Left renal pelvis (tissue), 4 donors: ENCODE measurements around the gene AKAP1. TPM values are rescaled to one million over a fixed set of nuclear protein-coding genes. Genes with fewer than 3 reads are reported as not detected.
A peak's percentile ranks its signal among the peaks of the same experiment; 100 is the strongest.

Experiments used
- DNase-seq, 4 donors: peaks; one replicate each; pipeline ENCODE4 v3.0.0-alpha.2; 2013; ENCODE audit warnings: low read depth in 4 of 4, low spot score in 3 of 4
- polyA plus RNA-seq, 4 donors: library from polyadenylated mRNA; unstranded; fragments of 120-200 nt; gene quantifications; one replicate each; pipeline ENCODE4 v1.2.1, GENCODE V29; 2013; ENCODE audit not compliant: insufficient read length in 4 of 4

The AKAP1 gene
- polyA plus RNA-seq = 10 to 100 TPM; 14.8 to 35.3 (median 33.8) TPM

- peak; percentile 87 to 92 (median 90) for DNase-seq
Observed at GRCh38 chr17:57084802-57085447, at the start of gene AKAP1. Gene AKAP1, plus strand, starts transcription at chr17:57085246. Its CDS starts 20,219 bp downstream, at chr17:57105465.

GRCh38 chr17:57035971-57036481 lies 49.0 kb upstream of the AKAP1 start:
- DNase-seq = no peak

GRCh38 chr17:57037411-57037810 lies 47.6 kb upstream of the AKAP1 start:
- no peak for DNase-seq

- DNase-seq = no peak
Observed at GRCh38 chr17:57038486-57038885, 46.6 kb upstream of the AKAP1 start.

GRCh38 chr17:57040571-57040970 lies 44.5 kb upstream of the AKAP1 start:
- no peak for DNase-seq

GRCh38 chr17:57043276-57043675 lies 41.8 kb upstream of the AKAP1 start:
- DNase-seq = no peak

GRCh38 chr17:57044976-57045867 lies 39.8 kb upstream of the AKAP1 start:
- DNase-seq = no peak

GRCh38 chr17:57045868-57046704 lies 39.0 kb upstream of the AKAP1 start:
- DNase-seq = no peak

- no peak for DNase-seq
Observed at GRCh38 chr17:57046749-57047148, 38.3 kb upstream of the AKAP1 start.

GRCh38 chr17:57048096-57048495 lies 37.0 kb upstream of the AKAP1 start:
- no peak for DNase-seq

- no peak for DNase-seq
Observed at GRCh38 chr17:57050306-57050705, 34.7 kb upstream of the AKAP1 start.

- DNase-seq = no peak
Observed at GRCh38 chr17:57051886-57052361, 33.1 kb upstream of the AKAP1 start.

GRCh38 chr17:57062865-57063264 lies 22.2 kb upstream of the AKAP1 start:
- no peak for DNase-seq

- DNase-seq = no peak
Observed at GRCh38 chr17:57067162-57067561, 17.9 kb upstream of the AKAP1 start.

GRCh38 chr17:57067781-57068180 lies 17.3 kb upstream of the AKAP1 start:
- DNase-seq = no peak

- no peak for DNase-seq
Observed at GRCh38 chr17:57068222-57068658, 16.8 kb upstream of the AKAP1 start.

GRCh38 chr17:57068707-57069106 lies 16.3 kb upstream of the AKAP1 start:
- no peak for DNase-seq

GRCh38 chr17:57071991-57072944 lies 12.8 kb upstream of the AKAP1 start:
- DNase-seq = no peak

- DNase-seq = no peak
Observed at GRCh38 chr17:57073626-57074025, 11.4 kb upstream of the AKAP1 start.
